HepG2 (cell line): Measurements from ENCODE around the gene ZBTB22. TPM values are rescaled to one million over a fixed set of nuclear protein-coding genes. Genes with fewer than 3 reads are reported as not detected.

Experiments used
- FOXA3 ChIP-seq: IDR thresholded peaks from 2 replicates; pipeline ENCODE4 v1.6.1; 2016; ENCODE audit warnings: missing genetic modification reagents, missing compliant biosample characterization
- HHEX ChIP-seq: IDR thresholded peaks from 2 replicates; pipeline ENCODE4 v1.6.1; 2016; ENCODE audit warnings: control low read depth
- HNRNPUL1 ChIP-seq: fragments of 200-400 bp; formaldehyde crosslinking; IDR thresholded peaks from 2 replicates; pipeline ENCODE4 v1.6.1; 2017; ENCODE audit warnings: low read depth, mild to moderate bottlenecking, low read length, moderate library complexity
- REL ChIP-seq: sonication (generic); formaldehyde crosslinking; conservative IDR thresholded peaks from 2 replicates; pipeline ENCODE4 v1.8.0; 2022; ENCODE audit warnings: mild to moderate bottlenecking, missing genetic modification reagents, moderate library complexity
- TOPORS ChIP-seq: sonication (generic); formaldehyde crosslinking; IDR thresholded peaks from 2 replicates; pipeline ENCODE4 v1.8.0; 2023; ENCODE audit warnings: mild to moderate bottlenecking, missing genetic modification reagents
- polyA plus RNA-seq, 8 experiments: library from polyadenylated mRNA; depleted of rRNA in 3 of 8; stranded (reverse) in 7 of 8; unstranded in 1 of 8; fragments of >200 nt; fragmentation: Illumina TruSeq in 4 of 8; extraction: Trizol in 4 of 8; gene quantifications; 2 replicates each; pipeline versions ENCODE4 v1.2.1 to v1.2.3, GENCODE V29; 2011 to 2016; ENCODE audit warnings: low read depth in 4 of 8, missing spikeins in 1 of 8, mixed read lengths in 1 of 8; ENCODE audit not compliant: insufficient read depth in 1 of 8
- total RNA-seq, 5 experiments: library from RNA; depleted of rRNA; stranded (reverse); fragments of >200 nt; fragmentation: Illumina TruSeq; extraction: Trizol; gene quantifications; 2 replicates each; pipeline ENCODE4 v1.2.3, GENCODE V29; 2016; ENCODE audit warnings: low read depth in 1 of 5
- TF ChIP-seq, protein P1 (sequence below): sonication (generic); formaldehyde crosslinking; IDR thresholded peaks from 2 replicates; pipeline ENCODE4 v1.4.0; 2020; ENCODE audit warnings: mild to moderate bottlenecking, missing genetic modification reagents
- TF ChIP-seq, protein P2 (sequence below): sonication (generic); formaldehyde crosslinking; IDR thresholded peaks from 2 replicates; pipeline ENCODE4 v1.4.0; 2020; ENCODE audit warnings: mild to moderate bottlenecking, missing genetic modification reagents
- TF ChIP-seq, protein P3 (sequence below): sonication (generic); formaldehyde crosslinking; IDR thresholded peaks from 2 replicates; pipeline ENCODE4 v1.5.0; 2020; ENCODE audit warnings: missing genetic modification reagents

The ZBTB22 gene
- total and polyA plus RNA-seq, 2 of the 13 experiments (the other 11 are each of a cell fraction or from before 2014, with no cell fraction given), result 8.0 to 10.6 TPM

DNA sequence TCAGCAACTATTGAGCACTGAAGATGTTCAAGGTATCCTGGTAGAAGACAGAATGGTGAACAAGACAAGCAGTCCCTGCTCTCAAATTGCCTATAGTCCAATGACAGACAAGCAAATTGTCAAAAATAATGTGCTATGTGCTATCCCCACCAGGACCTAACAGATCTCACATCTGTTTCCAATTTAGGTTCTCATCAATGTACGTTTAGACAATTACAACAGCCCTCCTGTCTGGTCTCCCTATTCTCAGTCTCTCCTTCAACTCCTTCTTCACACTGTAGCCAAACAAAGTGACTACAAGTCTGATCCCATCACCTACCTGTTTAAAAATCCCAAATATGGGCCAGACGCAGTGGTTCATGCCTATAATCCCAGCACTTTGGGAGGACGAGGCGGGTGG, 11.2 kb downstream of the ZBTB22 start (continued):
- TF ChIP-seq, protein P1, sequence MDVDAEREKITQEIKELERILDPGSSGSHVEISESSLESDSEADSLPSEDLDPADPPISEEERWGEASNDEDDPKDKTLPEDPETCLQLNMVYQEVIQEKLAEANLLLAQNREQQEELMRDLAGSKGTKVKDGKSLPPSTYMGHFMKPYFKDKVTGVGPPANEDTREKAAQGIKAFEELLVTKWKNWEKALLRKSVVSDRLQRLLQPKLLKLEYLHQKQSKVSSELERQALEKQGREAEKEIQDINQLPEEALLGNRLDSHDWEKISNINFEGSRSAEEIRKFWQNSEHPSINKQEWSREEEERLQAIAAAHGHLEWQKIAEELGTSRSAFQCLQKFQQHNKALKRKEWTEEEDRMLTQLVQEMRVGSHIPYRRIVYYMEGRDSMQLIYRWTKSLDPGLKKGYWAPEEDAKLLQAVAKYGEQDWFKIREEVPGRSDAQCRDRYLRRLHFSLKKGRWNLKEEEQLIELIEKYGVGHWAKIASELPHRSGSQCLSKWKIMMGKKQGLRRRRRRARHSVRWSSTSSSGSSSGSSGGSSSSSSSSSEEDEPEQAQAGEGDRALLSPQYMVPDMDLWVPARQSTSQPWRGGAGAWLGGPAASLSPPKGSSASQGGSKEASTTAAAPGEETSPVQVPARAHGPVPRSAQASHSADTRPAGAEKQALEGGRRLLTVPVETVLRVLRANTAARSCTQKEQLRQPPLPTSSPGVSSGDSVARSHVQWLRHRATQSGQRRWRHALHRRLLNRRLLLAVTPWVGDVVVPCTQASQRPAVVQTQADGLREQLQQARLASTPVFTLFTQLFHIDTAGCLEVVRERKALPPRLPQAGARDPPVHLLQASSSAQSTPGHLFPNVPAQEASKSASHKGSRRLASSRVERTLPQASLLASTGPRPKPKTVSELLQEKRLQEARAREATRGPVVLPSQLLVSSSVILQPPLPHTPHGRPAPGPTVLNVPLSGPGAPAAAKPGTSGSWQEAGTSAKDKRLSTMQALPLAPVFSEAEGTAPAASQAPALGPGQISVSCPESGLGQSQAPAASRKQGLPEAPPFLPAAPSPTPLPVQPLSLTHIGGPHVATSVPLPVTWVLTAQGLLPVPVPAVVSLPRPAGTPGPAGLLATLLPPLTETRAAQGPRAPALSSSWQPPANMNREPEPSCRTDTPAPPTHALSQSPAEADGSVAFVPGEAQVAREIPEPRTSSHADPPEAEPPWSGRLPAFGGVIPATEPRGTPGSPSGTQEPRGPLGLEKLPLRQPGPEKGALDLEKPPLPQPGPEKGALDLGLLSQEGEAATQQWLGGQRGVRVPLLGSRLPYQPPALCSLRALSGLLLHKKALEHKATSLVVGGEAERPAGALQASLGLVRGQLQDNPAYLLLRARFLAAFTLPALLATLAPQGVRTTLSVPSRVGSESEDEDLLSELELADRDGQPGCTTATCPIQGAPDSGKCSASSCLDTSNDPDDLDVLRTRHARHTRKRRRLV (CRISPR knock-in tag), result no peak
- no peak for TF ChIP-seq HNRNPUL1
- TF ChIP-seq, protein P2, sequence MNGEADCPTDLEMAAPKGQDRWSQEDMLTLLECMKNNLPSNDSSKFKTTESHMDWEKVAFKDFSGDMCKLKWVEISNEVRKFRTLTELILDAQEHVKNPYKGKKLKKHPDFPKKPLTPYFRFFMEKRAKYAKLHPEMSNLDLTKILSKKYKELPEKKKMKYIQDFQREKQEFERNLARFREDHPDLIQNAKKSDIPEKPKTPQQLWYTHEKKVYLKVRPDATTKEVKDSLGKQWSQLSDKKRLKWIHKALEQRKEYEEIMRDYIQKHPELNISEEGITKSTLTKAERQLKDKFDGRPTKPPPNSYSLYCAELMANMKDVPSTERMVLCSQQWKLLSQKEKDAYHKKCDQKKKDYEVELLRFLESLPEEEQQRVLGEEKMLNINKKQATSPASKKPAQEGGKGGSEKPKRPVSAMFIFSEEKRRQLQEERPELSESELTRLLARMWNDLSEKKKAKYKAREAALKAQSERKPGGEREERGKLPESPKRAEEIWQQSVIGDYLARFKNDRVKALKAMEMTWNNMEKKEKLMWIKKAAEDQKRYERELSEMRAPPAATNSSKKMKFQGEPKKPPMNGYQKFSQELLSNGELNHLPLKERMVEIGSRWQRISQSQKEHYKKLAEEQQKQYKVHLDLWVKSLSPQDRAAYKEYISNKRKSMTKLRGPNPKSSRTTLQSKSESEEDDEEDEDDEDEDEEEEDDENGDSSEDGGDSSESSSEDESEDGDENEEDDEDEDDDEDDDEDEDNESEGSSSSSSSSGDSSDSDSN (CRISPR knock-in tag), result no peak
- TF ChIP-seq, protein P3, sequence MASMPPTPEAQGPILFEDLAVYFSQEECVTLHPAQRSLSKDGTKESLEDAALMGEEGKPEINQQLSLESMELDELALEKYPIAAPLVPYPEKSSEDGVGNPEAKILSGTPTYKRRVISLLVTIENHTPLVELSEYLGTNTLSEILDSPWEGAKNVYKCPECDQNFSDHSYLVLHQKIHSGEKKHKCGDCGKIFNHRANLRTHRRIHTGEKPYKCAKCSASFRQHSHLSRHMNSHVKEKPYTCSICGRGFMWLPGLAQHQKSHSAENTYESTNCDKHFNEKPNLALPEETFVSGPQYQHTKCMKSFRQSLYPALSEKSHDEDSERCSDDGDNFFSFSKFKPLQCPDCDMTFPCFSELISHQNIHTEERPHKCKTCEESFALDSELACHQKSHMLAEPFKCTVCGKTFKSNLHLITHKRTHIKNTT, result no peak
- no peak for TF ChIP-seq FOXA3 (CRISPR knock-in tag)
- no peak for TF ChIP-seq HHEX (CRISPR knock-in tag)
- no peak for TF ChIP-seq REL (CRISPR knock-in tag)
- no peak for TF ChIP-seq TOPORS (CRISPR knock-in tag)
